LNCAP (cell line): Measurements from ENCODE around the gene SLC12A9.

Experiments
- TF ChIP-seq, protein P1 (sequence below): fragments of 450-650 bp; IDR thresholded peaks from 2 replicates; pipeline ENCODE4 v1.5.1; 2017; ENCODE audit warnings: mild to moderate bottlenecking

SLC12A9 gene

DNA sequence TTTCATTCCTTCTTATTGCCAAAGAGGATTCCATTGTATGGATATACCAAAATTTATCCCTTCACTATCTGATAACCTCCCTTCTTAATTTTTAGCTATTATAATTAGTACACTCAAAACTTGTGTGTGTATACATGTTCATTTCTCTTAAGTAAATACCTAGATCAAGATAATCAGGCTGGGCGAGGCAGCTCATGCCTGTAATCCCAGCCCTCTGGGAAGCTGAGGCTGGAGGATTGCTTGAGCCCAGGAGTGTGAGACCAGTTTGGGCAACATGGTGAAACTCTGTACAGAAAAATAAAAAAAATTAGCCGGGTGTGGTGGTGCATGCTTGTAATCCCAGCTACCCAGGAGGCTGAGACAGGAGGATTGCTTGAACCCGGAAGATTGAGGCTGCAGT lies 59.0 kb downstream of the SLC12A9 start:
- TF ChIP-seq, protein P1, sequence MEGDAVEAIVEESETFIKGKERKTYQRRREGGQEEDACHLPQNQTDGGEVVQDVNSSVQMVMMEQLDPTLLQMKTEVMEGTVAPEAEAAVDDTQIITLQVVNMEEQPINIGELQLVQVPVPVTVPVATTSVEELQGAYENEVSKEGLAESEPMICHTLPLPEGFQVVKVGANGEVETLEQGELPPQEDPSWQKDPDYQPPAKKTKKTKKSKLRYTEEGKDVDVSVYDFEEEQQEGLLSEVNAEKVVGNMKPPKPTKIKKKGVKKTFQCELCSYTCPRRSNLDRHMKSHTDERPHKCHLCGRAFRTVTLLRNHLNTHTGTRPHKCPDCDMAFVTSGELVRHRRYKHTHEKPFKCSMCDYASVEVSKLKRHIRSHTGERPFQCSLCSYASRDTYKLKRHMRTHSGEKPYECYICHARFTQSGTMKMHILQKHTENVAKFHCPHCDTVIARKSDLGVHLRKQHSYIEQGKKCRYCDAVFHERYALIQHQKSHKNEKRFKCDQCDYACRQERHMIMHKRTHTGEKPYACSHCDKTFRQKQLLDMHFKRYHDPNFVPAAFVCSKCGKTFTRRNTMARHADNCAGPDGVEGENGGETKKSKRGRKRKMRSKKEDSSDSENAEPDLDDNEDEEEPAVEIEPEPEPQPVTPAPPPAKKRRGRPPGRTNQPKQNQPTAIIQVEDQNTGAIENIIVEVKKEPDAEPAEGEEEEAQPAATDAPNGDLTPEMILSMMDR: no peak

DNA sequence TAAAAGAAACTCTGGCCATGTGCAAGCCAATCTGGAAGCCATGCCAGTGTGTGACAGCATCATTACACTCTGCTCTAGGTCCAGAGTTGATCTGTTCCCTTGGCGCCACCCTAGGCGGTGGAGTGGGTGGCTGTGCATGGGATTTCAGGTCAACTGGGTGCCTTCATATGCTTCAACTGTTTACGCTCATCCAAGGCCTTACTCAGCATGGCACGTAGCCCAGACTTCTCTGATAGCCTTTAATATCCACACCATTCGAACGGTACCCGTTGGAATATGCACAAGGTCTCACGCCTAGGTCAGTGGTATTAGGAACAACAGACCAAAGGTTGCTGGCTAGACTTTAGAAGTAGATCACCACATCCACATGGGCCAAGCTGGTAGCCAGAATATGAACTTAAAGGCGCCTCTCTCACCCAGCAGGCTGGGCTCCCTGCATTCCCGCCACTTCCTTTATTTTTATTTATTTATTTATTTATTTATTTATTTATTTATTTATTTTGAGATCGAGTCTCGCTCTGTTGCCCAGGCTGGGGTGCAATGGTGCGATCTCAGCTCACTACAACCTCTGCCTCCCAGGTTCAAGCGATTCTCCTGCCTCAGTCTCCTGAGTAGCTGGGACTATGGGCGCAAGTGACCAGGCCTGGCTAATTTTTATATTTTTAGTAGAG lies 61.8 kb downstream of the SLC12A9 start:
- TF ChIP-seq, protein P1: no peak

DNA sequence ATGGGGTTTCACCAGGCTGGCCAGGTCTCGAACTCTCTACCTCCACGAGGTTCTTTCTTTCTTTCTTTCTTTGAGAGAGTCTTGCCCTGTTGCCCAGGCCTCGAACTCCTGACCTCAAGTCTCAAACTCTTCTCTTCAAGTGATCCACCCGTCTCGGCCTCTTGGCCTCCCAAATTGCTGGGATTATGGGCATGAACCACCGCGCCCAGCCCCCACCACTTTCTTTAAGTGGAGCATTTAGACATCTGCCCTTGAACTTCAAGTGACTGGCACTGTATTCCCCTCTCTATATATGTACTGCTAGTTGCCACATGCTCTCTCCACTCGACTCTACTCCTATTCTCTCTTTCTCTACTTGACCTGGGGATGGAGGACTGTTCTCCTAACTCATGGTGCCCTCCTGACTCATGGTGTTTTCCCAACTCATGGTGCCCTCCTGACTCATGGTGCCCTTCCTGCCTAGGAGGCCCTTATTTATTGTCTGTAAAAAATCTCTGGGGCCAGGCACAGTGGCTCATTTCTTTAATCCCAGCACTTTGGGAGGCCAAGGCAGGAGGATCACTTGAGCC lies 62.5 kb downstream of the SLC12A9 start:
- TF ChIP-seq, protein P1: no peak
